Gastrocnemius medialis (tissue), 4 donors: ENCODE measurements around the gene PCDH1. TPM values are rescaled to one million over a fixed set of nuclear protein-coding genes. Genes with fewer than 3 reads are reported as not detected.
"Not testable (repeated sequence)": the region's sequence is repeated elsewhere in the genome, so short reads cannot be mapped to it uniquely, and the experiment has no call there.

Source experiments
- ATAC-seq, 2 donors: fragments of 150-250 bp; one replicate each; pipeline ENCODE4 v1.9.1; 2016
- DNase-seq, 2 donors: peaks; one replicate each; pipeline ENCODE4 v3.0.0-alpha.2; 2019
- H3K27ac ChIP-seq, 4 donors: fragments of 200-600 bp; sonication (generic); 1 replicate in 1 of 4; 2 replicates in 3 of 4; pipeline ENCODE4 v1.5.1; 2016 to 2018; ENCODE audit warnings: mild to moderate bottlenecking in 2 of 4, moderate library complexity in 1 of 4
- H3K27me3 ChIP-seq, 3 donors: fragments of 200-600 bp; sonication (generic) in 2 of 3; 1 replicate in 1 of 3; 2 replicates in 2 of 3; pipeline versions ENCODE4 v1.5.1 to v1.6.0; 2016 to 2019; ENCODE audit warnings: mild to moderate bottlenecking in 1 of 3, moderate library complexity in 1 of 3
- H3K36me3 ChIP-seq, 2 donors: fragments of 200-600 bp; sonication (generic) in 1 of 2; one replicate each; pipeline ENCODE4 v1.5.1; 2017 to 2018
- H3K4me1 ChIP-seq, 2 donors: fragments of 200-600 bp; sonication (generic) in 1 of 2; one replicate each; pipeline ENCODE4 v1.5.1; 2016 to 2017; ENCODE audit warnings: mild to moderate bottlenecking in 2 of 2
- H3K4me3 ChIP-seq, 4 donors: fragments of 200-600 bp; sonication (generic) in 3 of 4; 1 replicate in 1 of 4; 2 replicates in 3 of 4; pipeline ENCODE4 v1.5.1; 2016 to 2019; ENCODE audit warnings: mild to moderate bottlenecking in 2 of 4
- H3K9me3 ChIP-seq, 3 donors: fragments of 200-600 bp; sonication (generic) in 2 of 3; 1 replicate in 1 of 3; 2 replicates in 2 of 3; pipeline ENCODE4 v1.5.1; 2016 to 2019
- CTCF ChIP-seq, 5 experiments: fragments of 450-650 bp in 3 of 5; fragments of 200-600 bp in 2 of 5; sonication (generic) in 2 of 5; IDR thresholded peaks in 4 of 5; conservative IDR thresholded peaks in 1 of 5; 1 replicate in 4 of 5; 2 replicates in 1 of 5; pipeline ENCODE4 v1.5.1; 2016 to 2019; ENCODE audit warnings: antibody characterized with exemption in 5 of 5, mild to moderate bottlenecking in 3 of 5, moderate library complexity in 3 of 5
- POLR2A ChIP-seq, 2 donors: fragments of 450-650 bp; IDR thresholded peaks; one replicate each; pipeline ENCODE4 v1.6.1; 2017; ENCODE audit warnings: antibody characterized with exemption in 2 of 2, mild to moderate bottlenecking in 2 of 2, moderate library complexity in 2 of 2
- in situ Hi-C, 4 donors: fragments of 200-750 bp; cut with MboI; loops; one replicate each; pipeline versions ENCODE4 v1.15.0 to v1.8.0; 2017; ENCODE audit warnings: low sequenced_read_pairs in 4 of 4
- intact Hi-C: fragments of 100-400 bp; cut with DNase I; formaldehyde crosslinking; loops from one replicate; pipeline ENCODE4 v1.15.1; 2023; ENCODE audit warnings: low total_unique reads
- total RNA-seq, 4 donors: library from RNA; depleted of rRNA; stranded (reverse); fragments of >200 nt; gene quantifications; one replicate each; pipeline versions ENCODE4 v1.1.0 to v1.2.3, GENCODE V29; 2016

PCDH1 gene
- total RNA-seq, 4 donors from 2014 or later: 15.9 to 20.8 (median 18.1) TPM

GRCh38 chr5:141897425-141897824 is 19.2 kb upstream of the PCDH1 start:
- no peaks in the 10 kb centered on the region for H3K9me3 ChIP-seq
- no peak overlapping the region for H3K4me3 ChIP-seq
- no peaks in the 10 kb centered on the region for H3K4me1 ChIP-seq
- no peak overlapping the region for H3K27ac ChIP-seq
- no peak for TF ChIP-seq CTCF (IDR thresholded peaks at IDR 0.05 in 4 of 5, conservative IDR thresholded peaks at IDR 0.05 in 1 of 5)
- no peak for TF ChIP-seq POLR2A (IDR thresholded peaks at IDR 0.05)
- no peak for ATAC-seq
- intact Hi-C loops (no loop called here), in situ Hi-C loops (no loop called here)
- no peaks in the 10 kb centered on the region for H3K27me3 ChIP-seq
- no peak for DNase-seq
- H3K36me3 ChIP-seq: no peaks in the 10 kb centered on the region

- ATAC-seq, DNase-seq, intact Hi-C loops, H3K27ac ChIP-seq, H3K4me3 ChIP-seq, in situ Hi-C loops, H3K36me3 ChIP-seq, H3K27me3 ChIP-seq, H3K4me1 ChIP-seq, H3K9me3 ChIP-seq: not testable (repeated sequence)
Observed at GRCh38 chr5:141890429-141890828, 12.2 kb upstream of the PCDH1 start.

- H3K4me3 ChIP-seq: no peak overlapping the region
- H3K9me3 ChIP-seq: no peaks in the 10 kb centered on the region
- peaks cover 3 to 13% (median 4%) of the 10 kb centered on the region in 3 donors for H3K27me3 ChIP-seq
- H3K27ac ChIP-seq: no peak overlapping the region
- in situ Hi-C loops: loop anchor here (10.0 kb wide), 3 partner anchors 65 to 195 kb away; partner anchors contain the start of gene PCDH12 (in 1 of the 4)
- ATAC-seq (no peak), DNase-seq (no peak)
- no peaks in the 10 kb centered on the region for H3K36me3 ChIP-seq
- no peaks in the 10 kb centered on the region for H3K4me1 ChIP-seq
- intact Hi-C loops: no loop called here
- TF ChIP-seq POLR2A (IDR thresholded peaks at IDR 0.05) (no peak), CTCF (IDR thresholded peaks at IDR 0.05 in 4 of 5, conservative IDR thresholded peaks at IDR 0.05 in 1 of 5) (peak in 1 of 5 experiments; percentile 28)
Observed at GRCh38 chr5:141889282-141889871, 11.2 kb upstream of the PCDH1 start.

GRCh38 chr5:141883892-141884318 is 5.7 kb upstream of the PCDH1 start:
- in situ Hi-C loops: loop anchor here (5.0 to 10.0 kb wide), 4 partner anchors 71 to 189 kb away; partner anchors contain the start of gene PCDH12 (in 1 of the 4)

More at GRCh38 chr5:141883892-141884318, 5.7 kb upstream of the PCDH1 start:
- no peak overlapping the region for H3K4me3 ChIP-seq
- no peaks in the 10 kb centered on the region for H3K36me3 ChIP-seq
- no peak for TF ChIP-seq CTCF (IDR thresholded peaks at IDR 0.05 in 4 of 5, conservative IDR thresholded peaks at IDR 0.05 in 1 of 5)
- TF ChIP-seq POLR2A (IDR thresholded peaks at IDR 0.05): no peak
- no peak for DNase-seq
- H3K27me3 ChIP-seq: peaks cover 20 to 32% (median 22%) of the 10 kb centered on the region in 3 donors
- H3K9me3 ChIP-seq: no peaks in the 10 kb centered on the region
- ATAC-seq: no peak
- no peak overlapping the region for H3K27ac ChIP-seq
- peaks cover 2 to 11% of the 10 kb centered on the region in 2 donors for H3K4me1 ChIP-seq
- intact Hi-C loops: no loop called here
